HT-29 (cell line): ENCODE data around the gene CDCA8. TPM values are rescaled to one million over a fixed set of nuclear protein-coding genes. Genes with fewer than 3 reads are reported as not detected.

Source experiments
- DNase-seq: peaks from one replicate; pipeline ENCODE4 v3.0.0-alpha.2; 2015; ENCODE audit warnings: low spot score
- total RNA-seq: library from RNA; depleted of rRNA; stranded (reverse); fragments of >200 nt; shearing (Covaris generic); gene quantifications from 2 replicates; pipeline ENCODE4 v1.2.3, GENCODE V29; 2014

Gene CDCA8
- total RNA-seq, 1 experiment from 2014 or later = 19.0 TPM

GRCh38 chr1:37714689-37715088, 22.4 kb downstream of the CDCA8 start:
- DNase-seq = no peak

- no peak for DNase-seq
Observed at GRCh38 chr1:37716321-37716720, 24.0 kb downstream of the CDCA8 start.

- DNase-seq = no peak
Observed at GRCh38 chr1:37717631-37718030, 25.3 kb downstream of the CDCA8 start.

GRCh38 chr1:37718181-37718900, 26.0 kb downstream of the CDCA8 start:
- no peak for DNase-seq

GRCh38 chr1:37718901-37719571, 26.7 kb downstream of the CDCA8 start:
- no peak for DNase-seq

- DNase-seq = no peak
Observed at GRCh38 chr1:37719572-37720195, 27.4 kb downstream of the CDCA8 start.

GRCh38 chr1:37720231-37721130, 28.2 kb downstream of the CDCA8 start:
- DNase-seq = no peak

- DNase-seq = no peak
Observed at GRCh38 chr1:37721565-37721964, 29.2 kb downstream of the CDCA8 start.

- no peak for DNase-seq
Observed at GRCh38 chr1:37722181-37723071, 30.1 kb downstream of the CDCA8 start.

GRCh38 chr1:37723072-37723389, 30.7 kb downstream of the CDCA8 start:
- no peak for DNase-seq

GRCh38 chr1:37723390-37724078, 31.2 kb downstream of the CDCA8 start:
- no peak for DNase-seq

GRCh38 chr1:37724575-37724974, 32.3 kb downstream of the CDCA8 start:
- DNase-seq = no peak

GRCh38 chr1:37725851-37726613, 33.7 kb downstream of the CDCA8 start:
- no peak for DNase-seq

GRCh38 chr1:37726751-37727585, 34.7 kb downstream of the CDCA8 start:
- DNase-seq = no peak

GRCh38 chr1:37728416-37728815, 36.1 kb downstream of the CDCA8 start:
- no peak for DNase-seq

GRCh38 chr1:37730376-37730775, 38.1 kb downstream of the CDCA8 start:
- DNase-seq = no peak

- DNase-seq = no peak
Observed at GRCh38 chr1:37731312-37732019, 39.1 kb downstream of the CDCA8 start.
